HepG2 (cell line): ENCODE data around the gene HOXA9. TPM values are rescaled to one million over a fixed set of nuclear protein-coding genes. Genes with fewer than 3 reads are reported as not detected.
A peak's percentile ranks its signal among the peaks of the same experiment; 100 is the strongest.

Experiments
- ATAC-seq: fragments of 200-7000 bp; cut with Tn5 transposase; 3 replicates; pipeline ENCODE4 v1.9.1; 2020; ENCODE audit warnings: mild to moderate bottlenecking, moderate library complexity
- BruUV-seq: library from RNA; stranded (reverse); fragments of 400-500 nt; replicated peaks from 2 replicates; lab custom pipeline; 2021; lab: Mats Ljungman, UMichigan
- CTCF ChIA-PET: fragments of 300-600 bp; formaldehyde crosslinking; extraction: SDS; loops from one replicate; lab custom pipeline; 2021; ENCODE audit warnings: low total read pairs, inconsistent platforms, low intra/inter-chr PET ratio; lab: Yijun Ruan, JAX
- POLR2A ChIA-PET: fragments of 350-600 bp; sonication (Branson Sonifier 250); formaldehyde crosslinking; loops from one replicate; lab custom pipeline; 2020; ENCODE audit warnings: antibody characterized with exemption, inconsistent platforms; lab: Yijun Ruan, JAX
- DNase-seq: peaks from one replicate; pipeline ENCODE4 v3.0.0-alpha.2; 2015; ENCODE audit warnings: low spot score
- FAIRE-seq: peaks from 3 replicates; lab custom pipeline; 2011; peaks lifted over from hg19 to GRCh38; lab: Jason Lieb, UNC
- H2AFZ ChIP-seq: one replicate; pipeline ENCODE4 v1.6.1; 2011; ENCODE audit warnings: low read length, inconsistent platforms
- H3K27ac ChIP-seq: fragments of 300-600 bp; 3 replicates; pipeline ENCODE4 v1.8.0; 2011; ENCODE audit warnings: mixed run types, mild to moderate bottlenecking, mixed read lengths, low read length, inconsistent platforms; ENCODE audit not compliant: insufficient read depth; ENCODE audit errors: extremely low read length
- H3K27me3 ChIP-seq, 2 experiments: fragments of 200-600 bp in 1 of 2; 2 replicates in 1 of 2; 3 replicates in 1 of 2; pipeline versions ENCODE4 v1.6.0 to v1.8.0; 2011; ENCODE audit warnings: low read length in 2 of 2, mild to moderate bottlenecking in 2 of 2, moderate library complexity in 2 of 2, inconsistent platforms in 1 of 2; ENCODE audit not compliant: insufficient read depth in 2 of 2, control insufficient read depth in 1 of 2
- H3K36me3 ChIP-seq, 2 experiments: fragments of 200-600 bp in 1 of 2; replicated peaks in 1 of 2; 2 replicates in 1 of 2; 3 replicates in 1 of 2; pipeline versions ENCODE4 v1.5.1 to v1.8.0; 2011; ENCODE audit warnings: low read length in 2 of 2, inconsistent platforms in 1 of 2; ENCODE audit not compliant: insufficient read depth in 2 of 2, control insufficient read depth in 1 of 2
- H3K4me1 ChIP-seq: 2 replicates; pipeline ENCODE4 v1.5.1; 2012; ENCODE audit warnings: low read length, inconsistent platforms; ENCODE audit not compliant: insufficient read depth
- H3K4me2 ChIP-seq: 2 replicates; pipeline ENCODE4 v1.6.0; 2011; ENCODE audit warnings: low read depth, low read length, inconsistent platforms
- H3K4me3 ChIP-seq, 3 experiments: fragments of 200-600 bp in 1 of 3; sonication (generic), shearing (Covaris generic) in 1 of 3; replicated peaks in 1 of 3; 2 replicates each; pipeline ENCODE4 v1.5.1; 2011 to 2016; ENCODE audit warnings: low read length in 3 of 3, inconsistent platforms in 2 of 3, low read depth in 2 of 3, mild to moderate bottlenecking in 2 of 3, control low read depth in 1 of 3, mixed read lengths in 1 of 3; ENCODE audit not compliant: insufficient read depth in 1 of 3
- H3K79me2 ChIP-seq: one replicate; pipeline ENCODE4 v1.6.1; 2011; ENCODE audit warnings: low read length, inconsistent platforms; ENCODE audit not compliant: insufficient read depth
- H3K9ac ChIP-seq: 2 replicates; pipeline ENCODE4 v1.6.0; 2011; ENCODE audit warnings: mild to moderate bottlenecking, low read depth, low read length, inconsistent platforms; ENCODE audit not compliant: insufficient read depth
- H3K9me3 ChIP-seq: 2 replicates; pipeline ENCODE4 v1.5.1; 2012; ENCODE audit warnings: mild to moderate bottlenecking, low read length
- H4K20me1 ChIP-seq: 2 replicates; pipeline ENCODE4 v1.6.0; 2011; ENCODE audit warnings: inconsistent platforms, mild to moderate bottlenecking, low read length, moderate library complexity; ENCODE audit not compliant: insufficient read depth
- ARHGAP35 ChIP-seq: sonication (generic); formaldehyde crosslinking; IDR thresholded peaks from 2 replicates; pipeline ENCODE4 v1.9.0; 2022; ENCODE audit warnings: mild to moderate bottlenecking, inconsistent platforms, moderate library complexity, missing genetic modification reagents, borderline replicate concordance
- FOXC1 ChIP-seq: sonication (generic); formaldehyde crosslinking; IDR thresholded peaks from 2 replicates; pipeline ENCODE4 v1.8.0; 2022; ENCODE audit warnings: mild to moderate bottlenecking, missing genetic modification reagents, borderline replicate concordance
- MAFK ChIP-seq, 2 experiments: IDR thresholded peaks in 1 of 2; conservative IDR thresholded peaks in 1 of 2; 2 replicates each; pipeline ENCODE4 v1.6.1; 2011; ENCODE audit warnings: improper control_type of control experiment in 2 of 2, low read length in 2 of 2
- TRIM22 ChIP-seq: fragments of 450-650 bp; IDR thresholded peaks from 2 replicates; pipeline ENCODE4 v1.6.1; 2017
- ZNF558 ChIP-seq: sonication (generic); formaldehyde crosslinking; IDR thresholded peaks from 2 replicates; pipeline ENCODE4 v1.9.0; 2022; ENCODE audit warnings: mild to moderate bottlenecking, missing genetic modification reagents, borderline replicate concordance
- ZNF850 ChIP-seq: sonication (generic); formaldehyde crosslinking; conservative IDR thresholded peaks from 2 replicates; pipeline ENCODE4 v1.9.0; 2021; ENCODE audit warnings: mild to moderate bottlenecking, missing genetic modification reagents
- WGBS: methylation state at CpG from one replicate; pipeline ENCODE4 v1.1.6; 2017; ENCODE audit warnings: low lambda C conversion rate; 5-methylcytosine and 5-hydroxymethylcytosine counted together
- in situ Hi-C: cut with HindIII; loops from 2 replicates; pipeline ENCODE4 v1.10.0; 2017; ENCODE audit warnings: low pct_unique_long_range_greater_than_20kb; ENCODE audit not compliant: extremely low pct_ligation_motif_present
- intact Hi-C: fragments of 100-400 bp; cut with micrococcal nuclease; formaldehyde crosslinking; loops from one replicate; pipeline ENCODE4 v1.10.0; 2022; ENCODE audit not compliant: unreplicated experiment
- polyA plus RNA-seq, 8 experiments: library from polyadenylated mRNA; depleted of rRNA in 3 of 8; stranded (reverse) in 7 of 8; unstranded in 1 of 8; fragments of >200 nt; fragmentation: Illumina TruSeq in 4 of 8; extraction: Trizol in 4 of 8; gene quantifications; 2 replicates each; pipeline versions ENCODE4 v1.2.1 to v1.2.3, GENCODE V29; 2011 to 2016; ENCODE audit warnings: low read depth in 4 of 8, missing spikeins in 1 of 8, mixed read lengths in 1 of 8; ENCODE audit not compliant: insufficient read depth in 1 of 8
- total RNA-seq, 5 experiments: library from RNA; depleted of rRNA; stranded (reverse); fragments of >200 nt; fragmentation: Illumina TruSeq; extraction: Trizol; gene quantifications; 2 replicates each; pipeline ENCODE4 v1.2.3, GENCODE V29; 2016; ENCODE audit warnings: low read depth in 1 of 5

The HOXA9 gene
- total and polyA plus RNA-seq, 2 of the 13 experiments (the other 11 are each of a cell fraction or from before 2014, with no cell fraction given) = not detected

- H3K4me2 ChIP-seq = no peak overlapping the region
- intact Hi-C loops (no loop called here), in situ Hi-C loops (no loop called here)
- DNase-seq (no peak), FAIRE-seq (no peak), ATAC-seq (no peak)
- no peak overlapping the region for H3K9ac ChIP-seq
- WGBS = 33% methylated on average over 4 of the region's 4 CpGs
- ChIA-PET POLR2A (no interaction called here), CTCF (no interaction called here)
- no peaks in the 10 kb centered on the region for H3K36me3 ChIP-seq
- H3K4me3 ChIP-seq = no peak overlapping the region
- peaks cover 6% of the 10 kb centered on the region; the same call in 1 of the 2 replicates for H4K20me1 ChIP-seq
- no peak overlapping the region for H3K27ac ChIP-seq
- peaks cover 33 to 100% of the 10 kb centered on the region in 2 experiments for H3K27me3 ChIP-seq
- TF ChIP-seq FOXC1 (no peak), MAFK (conservative IDR thresholded peaks at IDR 0.05 in 1 of 2, IDR thresholded peaks at IDR 0.05 in 1 of 2; ENCODE audit: low read length in 2 of 2) (0 out of 4 replicates have a peak, but pooled peaks of 1 of the 2 experiments have one; percentile 22), ZNF850 (CRISPR knock-in tag) (no peak), TRIM22 (no peak), ZNF558 (CRISPR knock-in tag) (no peak), ARHGAP35 (no peak)
- H3K4me1 ChIP-seq = peaks cover 37% of the 10 kb centered on the region
- no peaks in the 10 kb centered on the region for H3K9me3 ChIP-seq
- no peak overlapping the region for H2AFZ ChIP-seq
- no TSS peak for BruUV-seq
- no peaks in the 10 kb centered on the region for H3K79me2 ChIP-seq
These were observed 21.5 kb upstream of the HOXA9 start for GRCh38 chr7:27186668-27187474.
